ENCODE data around the gene BEX3.

GRCh38 chrX:103373581-103373980, 2.8 kb upstream of the BEX3 start:
- TF ChIP-seq POLR2A (IDR thresholded peaks at IDR 0.05; ENCODE audit: low read depth, low read length) (no peak), PAX5 (IDR thresholded peaks at IDR 0.05; ENCODE audit: insufficient read depth, low read length, severe bottlenecking) (no peak), POLR2AphosphoS5 (IDR thresholded peaks at IDR 0.05; ENCODE audit: low read depth, low read length) (no peak), TAF1 (IDR thresholded peaks at IDR 0.05; ENCODE audit: low read depth, low read length) (no peak), SPI1 (IDR thresholded peaks at IDR 0.05; ENCODE audit: low read depth, low read length) (no peak), POU2F2 (IDR thresholded peaks at IDR 0.05; ENCODE audit: low read depth, low read length) (no peak)
